ENCODE measurements around the gene INPP5K. TPM values are rescaled to one million over a fixed set of nuclear protein-coding genes. Genes with fewer than 3 reads are reported as not detected.
"Not testable (repeated sequence)": the region's sequence is repeated elsewhere in the genome, so short reads cannot be mapped to it uniquely, and the experiment has no call there.

INPP5K gene
- total RNA-seq, 1 donor from 2014 or later = 21.4 TPM

- no peak for ATAC-seq
Observed at GRCh38 chr17:1546292-1546922, 30.0 kb upstream of the INPP5K start.

- peak; percentile 89 for ATAC-seq
Observed at GRCh38 chr17:1545618-1546017, 29.2 kb upstream of the INPP5K start.

- ATAC-seq = no peak
Observed at GRCh38 chr17:1542316-1542715, 25.9 kb upstream of the INPP5K start.

GRCh38 chr17:1541367-1541904, 25.0 kb upstream of the INPP5K start:
- ATAC-seq = no peak

- ATAC-seq = no peak
Observed at GRCh38 chr17:1539811-1540210, 23.4 kb upstream of the INPP5K start.

- no peak for ATAC-seq
Observed at GRCh38 chr17:1535737-1536136, 19.3 kb upstream of the INPP5K start.

GRCh38 chr17:1533661-1534325, 17.4 kb upstream of the INPP5K start:
- ATAC-seq = no peak

GRCh38 chr17:1532836-1533602, 16.6 kb upstream of the INPP5K start:
- peak; percentile 56 for ATAC-seq

GRCh38 chr17:1529863-1530262, 13.5 kb upstream of the INPP5K start:
- ATAC-seq = no peak

- ATAC-seq = not testable (repeated sequence)
Observed at GRCh38 chr17:1526876-1527275, 10.5 kb upstream of the INPP5K start.

- no peak for ATAC-seq
Observed at GRCh38 chr17:1522626-1523025, 6.2 kb upstream of the INPP5K start.

GRCh38 chr17:1521086-1521640, 4.8 kb upstream of the INPP5K start:
- ATAC-seq = no peak

GRCh38 chr17:1519678-1520077, 3.3 kb upstream of the INPP5K start:
- no peak for ATAC-seq

GRCh38 chr17:1518410-1518809, 2.0 kb upstream of the INPP5K start:
- no peak for ATAC-seq

- peak; percentile 14 for ATAC-seq
Observed at GRCh38 chr17:1515640-1516387, 598 bp downstream of the INPP5K start.

GRCh38 chr17:1512351-1512750, 4.1 kb downstream of the INPP5K start:
- ATAC-seq = peak; percentile 23

- peak; percentile 39 for ATAC-seq
Observed at GRCh38 chr17:1511756-1512321, 4.6 kb downstream of the INPP5K start.

- peak; percentile 0 for ATAC-seq
Observed at GRCh38 chr17:1511290-1511689, 5.1 kb downstream of the INPP5K start.

GRCh38 chr17:1509290-1509881, 7.0 kb downstream of the INPP5K start:
- no peak for ATAC-seq

GRCh38 chr17:1508709-1509108, 7.7 kb downstream of the INPP5K start:
- ATAC-seq = not testable (repeated sequence)

- ATAC-seq = no peak
Observed at GRCh38 chr17:1506649-1507267, 9.7 kb downstream of the INPP5K start.
